CD4-positive, alpha-beta T cell treated with Interleukin-4 for 4 hours (primary cell): ENCODE measurements around the gene ARID3C.

Source experiments
- DNase-seq: peaks from one replicate; pipeline ENCODE4 v3.0.0-alpha.2; 2020

Gene ARID3C

DNA sequence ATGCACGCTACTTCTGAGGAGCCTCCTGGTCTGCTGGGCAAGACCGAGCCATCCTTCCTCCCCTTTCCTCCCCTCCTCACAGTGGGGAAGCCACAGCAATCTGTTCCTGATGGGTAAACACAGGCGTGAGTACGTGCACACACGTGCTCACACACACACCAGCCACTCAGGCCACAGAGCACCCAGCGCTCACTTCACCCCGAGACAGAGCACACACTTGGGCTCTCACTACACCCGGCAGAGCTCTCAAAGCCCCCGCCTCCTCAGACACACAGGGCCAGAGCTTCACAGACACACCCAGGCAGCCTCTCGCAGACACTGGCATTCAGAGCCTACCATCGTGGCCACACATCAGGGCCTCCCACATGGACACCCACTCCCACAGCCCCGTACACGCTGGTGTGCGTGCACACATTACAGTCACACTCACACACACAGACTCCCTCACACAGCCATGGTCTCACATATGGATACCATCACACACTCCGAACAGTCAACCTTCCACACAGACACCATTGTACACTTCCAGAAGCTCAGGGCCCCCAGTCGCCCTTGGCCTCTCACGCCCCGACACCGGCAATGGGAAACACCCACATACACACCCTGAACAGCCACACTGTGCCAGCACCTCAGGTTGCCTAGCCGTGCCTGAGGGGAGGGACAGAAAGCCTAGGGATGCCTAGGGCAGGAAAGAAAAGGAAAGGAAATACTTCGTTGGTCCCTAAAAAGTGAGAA lies 52.8 kb downstream of the ARID3C start:
- no peak for DNase-seq

DNA sequence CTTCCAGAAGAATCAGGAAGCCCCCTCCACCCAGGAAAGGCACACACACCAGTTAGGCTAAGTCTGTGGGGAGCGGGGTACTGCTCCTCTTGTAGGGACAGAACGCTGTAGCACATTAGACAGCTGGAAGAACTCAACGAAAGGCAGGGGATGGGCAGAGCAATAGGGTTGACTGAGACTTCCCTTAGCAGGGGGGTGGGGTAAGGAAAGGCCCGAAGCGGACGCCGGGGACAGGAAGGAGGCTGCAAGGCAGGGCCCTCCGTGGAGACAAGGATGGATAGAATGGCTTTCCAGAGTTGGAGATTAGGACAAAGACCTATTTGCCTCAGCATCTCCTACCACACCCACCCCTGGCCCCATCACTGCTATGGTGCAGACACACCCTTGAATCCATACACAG lies 53.6 kb downstream of the ARID3C start:
- DNase-seq = no peak

DNA sequence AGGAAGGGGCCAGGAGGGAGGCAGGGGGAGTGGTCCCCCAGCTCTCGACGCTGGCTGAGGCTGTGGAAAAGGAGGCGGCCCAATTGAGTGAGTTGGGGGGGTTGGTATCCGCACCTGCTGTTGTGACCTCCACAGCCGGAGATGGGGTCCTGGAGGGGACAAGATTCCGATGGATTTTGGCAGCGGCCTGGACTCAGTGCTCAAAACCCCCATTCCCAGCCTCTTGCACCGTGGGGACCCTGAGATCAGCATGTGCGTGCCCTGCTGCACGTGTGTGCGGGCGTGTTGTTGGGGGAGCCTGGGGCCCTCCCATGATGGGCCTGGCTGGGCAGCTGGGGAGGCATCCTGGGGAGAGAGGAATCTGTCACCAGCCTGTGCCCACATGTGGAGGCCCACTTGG lies 54.3 kb downstream of the ARID3C start:
- no peak for DNase-seq

DNA sequence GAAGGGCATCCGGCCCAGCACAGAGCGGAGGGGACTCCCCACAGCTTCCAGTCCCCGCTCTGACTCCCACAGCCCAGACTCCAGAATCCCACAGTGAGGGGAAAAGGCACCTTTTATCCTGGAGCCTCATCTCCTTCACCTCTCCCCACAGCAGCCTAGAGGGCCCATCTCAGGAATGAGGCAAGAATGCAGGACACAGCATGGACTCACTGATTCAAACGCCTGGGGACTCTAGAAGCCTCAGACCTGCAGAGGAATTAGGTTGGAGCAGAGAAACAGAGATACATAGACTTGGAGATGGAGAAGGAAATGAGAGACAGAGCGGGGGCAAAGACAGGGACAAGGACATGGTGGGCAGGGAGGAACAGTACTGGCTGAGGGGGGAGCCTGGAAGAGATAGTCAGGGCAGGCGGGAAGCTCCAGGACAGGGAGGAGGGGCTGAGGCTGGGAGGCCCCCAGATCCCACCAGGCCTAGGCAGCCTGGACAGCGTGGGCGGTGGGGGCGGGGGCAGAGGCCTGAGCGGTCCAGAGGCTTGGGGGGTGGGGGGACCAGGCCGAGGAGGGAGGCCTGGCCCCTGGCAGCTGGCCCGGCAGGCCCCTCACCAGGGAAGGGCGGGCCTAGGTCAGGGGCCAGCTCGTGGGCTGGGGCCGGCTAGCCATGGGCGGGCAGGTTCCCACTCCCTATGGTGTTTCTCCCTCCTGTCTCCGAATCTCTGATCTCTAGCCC lies 55.1 kb downstream of the ARID3C start:
- no peak for DNase-seq

- DNase-seq = no peak
Measured at GRCh38 chr9:34572628-34573027, 56.2 kb downstream of the ARID3C start.

- DNase-seq = no peak
Measured at GRCh38 chr9:34572092-34572491, 56.8 kb downstream of the ARID3C start.

GRCh38 chr9:34571481-34571810 lies 57.4 kb downstream of the ARID3C start:
- DNase-seq = no peak
